Measurements from ENCODE around the gene IQCK.
"Not testable (repeated sequence)": the region's sequence is repeated elsewhere in the genome, so short reads cannot be mapped to it uniquely, and the experiment has no call there.

The IQCK gene

DNA sequence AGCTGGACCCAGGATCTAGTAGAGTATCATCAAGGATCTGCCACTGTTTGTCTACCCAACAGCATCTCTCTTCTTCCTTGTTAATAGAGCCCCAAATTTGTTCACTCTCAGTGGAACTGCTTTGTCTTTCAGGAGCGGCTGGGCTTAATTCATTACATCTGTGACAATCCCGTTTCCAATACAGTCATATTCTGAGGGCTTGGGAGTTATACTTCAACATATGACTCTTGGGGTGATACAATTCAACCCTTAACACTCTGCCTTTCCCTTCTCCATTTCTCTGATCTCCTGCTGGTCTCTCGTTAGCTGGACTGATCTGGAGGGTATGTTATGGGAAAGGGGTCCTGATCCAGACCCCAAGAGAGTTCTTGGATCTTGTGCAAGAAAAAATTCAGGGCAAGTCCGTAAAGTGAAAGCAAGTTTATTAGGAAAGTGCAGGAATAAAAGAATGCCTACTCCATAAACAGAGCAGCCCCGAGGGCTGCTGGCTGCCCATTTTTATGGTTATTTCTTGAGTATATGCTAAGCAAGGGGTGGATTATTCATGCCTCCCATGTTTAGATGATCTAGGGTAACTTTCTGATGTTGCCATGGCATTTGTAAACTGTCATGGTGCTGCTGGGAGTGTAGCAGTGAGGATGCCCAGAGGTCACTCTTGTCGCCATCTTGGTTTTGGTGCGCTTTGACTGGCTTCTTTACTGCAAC, 42.4 kb downstream of the IQCK start:
- DNase-seq, result no peak

- DNase-seq, result no peak
These were observed 47.9 kb downstream of the IQCK start for GRCh38 chr16:19765860-19766553.

- no peak for DNase-seq
These were observed 48.4 kb downstream of the IQCK start for GRCh38 chr16:19766554-19766884.

GRCh38 chr16:19766988-19767387, 48.9 kb downstream of the IQCK start:
- DNase-seq, result no peak

GRCh38 chr16:19767497-19767896, 49.4 kb downstream of the IQCK start:
- no peak for DNase-seq

- no peak for DNase-seq
These were observed 51.2 kb downstream of the IQCK start for GRCh38 chr16:19769239-19769638.

DNA sequence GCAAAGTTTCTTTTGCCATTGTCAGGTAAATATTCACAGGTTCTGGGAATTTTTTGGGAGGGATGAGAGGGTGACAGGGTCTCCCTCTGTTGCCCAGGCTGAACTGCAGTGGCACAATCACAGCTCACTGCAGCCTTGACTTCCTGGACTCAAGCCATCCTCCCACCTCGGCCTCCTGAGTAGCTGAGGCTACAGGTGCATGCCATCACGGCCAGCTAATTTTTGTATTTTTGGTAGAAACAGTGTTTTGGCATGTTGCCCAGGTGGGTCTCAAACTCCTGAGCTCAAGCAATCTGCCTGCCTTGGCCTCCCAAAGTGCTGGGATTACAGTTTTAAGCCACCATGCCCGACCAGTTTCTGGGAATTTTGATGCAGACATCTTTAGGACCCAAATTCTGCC, 53.0 kb downstream of the IQCK start:
- DNase-seq, result no peak

GRCh38 chr16:19771796-19772195, 53.7 kb downstream of the IQCK start:
- no peak for DNase-seq

DNA sequence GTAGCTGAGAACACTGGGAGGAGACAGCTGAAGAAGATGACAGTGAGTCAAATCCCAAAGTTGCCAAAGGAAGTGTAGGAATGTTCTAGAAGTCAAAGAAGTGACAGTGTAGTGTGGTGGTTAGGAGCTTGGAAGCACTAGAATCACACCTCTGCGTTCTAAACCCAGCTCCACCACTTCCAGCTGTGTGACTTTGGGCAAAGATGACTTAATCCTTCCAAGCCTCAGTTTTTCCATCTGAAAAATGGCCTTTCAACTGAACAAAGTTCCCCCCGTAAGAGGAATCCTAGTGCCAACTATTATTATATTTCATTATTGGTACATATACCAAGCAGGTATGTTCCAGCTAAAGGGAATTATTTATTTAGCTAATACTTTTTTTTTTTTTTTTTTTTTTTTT, 56.0 kb downstream of the IQCK start:
- no peak for DNase-seq

GRCh38 chr16:19776147-19776546, 58.1 kb downstream of the IQCK start:
- no peak for DNase-seq

GRCh38 chr16:19776565-19776964, 58.5 kb downstream of the IQCK start:
- no peak for DNase-seq

DNA sequence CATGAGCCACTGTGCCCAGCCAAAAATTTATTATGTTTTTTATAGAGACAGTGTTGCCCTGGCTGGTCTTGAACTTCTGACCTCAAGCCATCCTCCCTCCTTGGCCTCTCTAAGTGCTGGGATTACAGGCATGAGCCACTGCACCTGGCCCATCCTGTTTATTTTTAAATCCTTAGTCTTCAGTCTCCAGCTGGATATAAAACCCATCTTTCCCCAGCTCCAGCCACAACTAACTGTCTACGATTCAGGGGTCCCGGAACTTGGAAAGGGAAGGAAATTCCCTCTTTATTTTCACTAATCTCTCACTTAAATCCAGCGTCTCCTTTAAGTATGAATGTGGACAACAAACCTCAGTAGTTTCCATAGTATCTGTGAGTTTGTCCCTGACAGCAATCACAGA, 62.2 kb downstream of the IQCK start:
- no peak for DNase-seq

- no peak for DNase-seq
These were observed 63.2 kb downstream of the IQCK start for GRCh38 chr16:19781226-19781625.

- DNase-seq, result no peak
These were observed 65.5 kb downstream of the IQCK start for GRCh38 chr16:19783363-19784182.

GRCh38 chr16:19784183-19784736, 66.2 kb downstream of the IQCK start:
- no peak for DNase-seq

DNA sequence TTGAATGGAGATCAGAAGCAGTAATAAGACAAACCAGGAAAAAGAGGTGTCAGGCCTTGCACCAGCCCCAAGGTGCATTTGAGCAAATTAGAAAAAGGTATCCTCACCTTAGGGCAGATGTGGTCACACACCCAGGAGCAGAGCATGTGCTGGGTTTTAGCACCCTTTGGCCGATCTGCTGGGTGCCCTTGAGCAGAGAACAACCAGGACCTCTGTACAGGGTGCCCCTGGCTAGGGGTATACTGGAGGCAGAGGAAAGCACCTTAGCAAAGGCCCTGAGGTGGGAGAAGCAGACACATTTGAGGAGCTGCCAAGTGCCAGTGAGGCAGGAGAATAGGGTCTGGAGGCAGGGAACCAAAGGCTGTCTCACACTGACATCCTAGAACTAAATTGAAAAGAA, 67.0 kb downstream of the IQCK start:
- DNase-seq, result no peak

GRCh38 chr16:19785512-19786130, 67.5 kb downstream of the IQCK start:
- DNase-seq, result no peak

DNA sequence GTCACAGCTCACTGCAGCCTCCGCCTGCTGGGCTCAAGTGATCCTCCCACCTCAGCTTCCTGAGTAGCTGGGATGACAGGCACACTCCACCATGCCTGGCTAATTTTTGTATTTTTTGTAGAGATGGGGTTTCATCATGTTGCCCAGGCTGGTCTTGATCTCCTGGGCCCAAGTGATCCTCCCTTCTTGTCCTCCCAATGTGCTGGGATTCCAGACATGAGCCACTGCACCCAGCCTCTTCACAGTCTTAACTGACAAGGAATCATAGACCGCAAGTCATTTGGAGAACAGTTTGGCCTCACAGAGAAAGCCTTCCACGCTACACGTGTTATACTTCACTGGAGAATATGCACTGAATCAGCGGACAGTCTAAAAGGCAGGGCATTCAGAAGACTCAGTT, 83.3 kb downstream of the IQCK start:
- DNase-seq, result not testable (repeated sequence)

GRCh38 chr16:19801824-19802223, 83.8 kb downstream of the IQCK start:
- DNase-seq, result not testable (repeated sequence)

DNA sequence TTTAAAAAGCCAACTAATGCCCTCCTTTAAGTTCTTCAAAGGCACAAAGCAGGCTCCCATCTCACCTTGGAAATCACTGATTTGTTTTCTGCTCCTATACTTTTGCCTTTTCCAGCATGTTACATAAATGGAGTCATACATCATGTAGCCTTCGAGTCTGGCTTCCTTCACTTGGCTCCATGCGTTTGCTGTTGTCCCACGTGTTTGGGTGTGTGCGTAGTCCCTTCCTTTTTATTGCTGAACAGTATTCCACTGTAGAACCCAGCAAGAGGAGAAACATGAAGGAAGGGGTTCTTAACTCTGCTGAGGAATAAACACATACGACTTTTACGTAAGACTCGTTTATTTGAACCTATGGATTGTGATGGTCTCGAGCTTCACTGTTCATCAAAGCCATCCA, 84.5 kb downstream of the IQCK start:
- DNase-seq, result no peak

DNA sequence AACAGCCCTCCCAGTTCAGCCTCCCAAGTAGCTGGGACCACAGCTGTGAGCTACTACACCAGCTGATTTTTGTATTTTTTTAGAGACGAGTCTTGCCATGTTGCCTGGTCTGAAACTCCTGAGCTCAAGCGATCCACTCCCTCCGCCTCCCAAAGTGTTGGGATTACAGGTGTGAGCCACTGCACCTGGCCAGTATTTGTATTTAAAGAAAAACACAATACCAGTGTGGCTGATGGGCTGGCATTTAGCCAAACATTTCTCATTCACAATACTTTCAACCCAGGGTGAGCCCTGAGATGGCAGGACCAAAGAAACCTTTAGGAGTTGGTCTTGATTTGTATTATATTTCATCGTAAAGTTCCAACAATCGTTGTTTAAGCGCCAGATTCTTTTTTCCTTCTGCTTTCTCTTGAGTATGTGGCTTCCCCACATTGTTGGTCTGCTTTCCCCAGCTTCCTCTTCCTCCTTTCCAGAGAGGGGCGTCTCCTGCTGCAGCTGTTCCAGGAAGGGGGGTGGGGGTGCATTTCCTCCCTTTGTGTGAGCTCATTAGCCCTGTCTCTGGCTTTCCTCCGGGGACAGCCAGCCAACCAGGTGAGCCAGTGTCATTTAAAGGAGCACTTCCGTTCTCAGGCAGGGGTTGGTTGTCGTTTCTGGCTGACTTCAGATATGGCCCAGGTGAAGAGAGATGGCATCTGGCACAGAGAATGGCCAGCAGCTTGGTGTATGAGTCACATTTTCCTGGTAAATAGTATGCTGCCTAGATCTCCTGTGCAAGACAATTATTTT, 86.7 kb downstream of the IQCK start:
- DNase-seq, result peak; percentile 94 to 99

- no peak for DNase-seq
These were observed 87.5 kb downstream of the IQCK start for GRCh38 chr16:19805459-19806162.

Data from NCI-H2081 (cell line).